HepG2 (cell line): ENCODE results near the gene PIEZO1. TPM values are rescaled to one million over a fixed set of nuclear protein-coding genes. Genes with fewer than 3 reads are reported as not detected.
A peak's percentile ranks its signal among the peaks of the same experiment; 100 is the strongest.

ENCODE experiments used
- ATRX ChIP-seq: sonication (generic); formaldehyde crosslinking; IDR thresholded peaks from 2 replicates; pipeline ENCODE4 v1.4.0; 2020; ENCODE audit warnings: missing genetic modification reagents, borderline replicate concordance
- CSRNP1 ChIP-seq: sonication (generic); formaldehyde crosslinking; IDR thresholded peaks from 2 replicates; pipeline ENCODE4 v1.8.1; 2023; ENCODE audit warnings: mild to moderate bottlenecking, missing genetic modification reagents
- E2F1 ChIP-seq: sonication (generic); formaldehyde crosslinking; IDR thresholded peaks from 2 replicates; pipeline ENCODE4 v1.5.0; 2020; ENCODE audit warnings: missing genetic modification reagents
- IKZF4 ChIP-seq: sonication (generic); formaldehyde crosslinking; IDR thresholded peaks from 2 replicates; pipeline ENCODE4 v1.5.1; 2020; ENCODE audit warnings: borderline replicate concordance, mild to moderate bottlenecking, low read depth, missing genetic modification reagents; ENCODE audit errors: not compliant biosample characterization
- IRF9 ChIP-seq: sonication (generic); formaldehyde crosslinking; IDR thresholded peaks from 2 replicates; pipeline ENCODE4 v1.8.0; 2022; ENCODE audit warnings: missing genetic modification reagents, mild to moderate bottlenecking, borderline replicate concordance
- KLF16 ChIP-seq, 2 experiments: sonication (generic) in 1 of 2; formaldehyde crosslinking in 1 of 2; IDR thresholded peaks; 2 replicates each; pipeline versions ENCODE4 v1.6.1 to v1.8.0; 2016 to 2023; ENCODE audit warnings: missing genetic modification reagents in 2 of 2, missing compliant biosample characterization in 1 of 2
- LCORL ChIP-seq, 2 experiments: fragments of 450-650 bp in 1 of 2; sonication (generic) in 1 of 2; formaldehyde crosslinking in 1 of 2; IDR thresholded peaks; 2 replicates each; pipeline versions ENCODE4 v1.5.0 to v1.6.1; 2017 to 2020; ENCODE audit warnings: antibody characterized with exemption in 1 of 2, missing genetic modification reagents in 1 of 2
- RAD21 ChIP-seq: fragments of 450-650 bp; formaldehyde crosslinking; IDR thresholded peaks from 2 replicates; pipeline ENCODE4 v1.5.0; 2020; ENCODE audit warnings: mild to moderate bottlenecking
- SNAI1 ChIP-seq: sonication (generic); formaldehyde crosslinking; IDR thresholded peaks from 2 replicates; pipeline ENCODE4 v1.5.0; 2020; ENCODE audit warnings: mild to moderate bottlenecking, missing genetic modification reagents, borderline replicate concordance
- STAG1 ChIP-seq: sonication (generic); formaldehyde crosslinking; IDR thresholded peaks from 2 replicates; pipeline ENCODE4 v1.4.0; 2020; ENCODE audit warnings: missing genetic modification reagents
- TBX2 ChIP-seq: sonication (generic); formaldehyde crosslinking; IDR thresholded peaks from 2 replicates; pipeline ENCODE4 v1.5.0; 2020; ENCODE audit warnings: missing genetic modification reagents, mild to moderate bottlenecking, borderline replicate concordance
- ZEB1 ChIP-seq: IDR thresholded peaks from 2 replicates; pipeline ENCODE4 v1.6.1; 2012; ENCODE audit warnings: mild to moderate bottlenecking, low read depth, inconsistent platforms; ENCODE audit not compliant: insufficient replicate concordance
- ZFP91 ChIP-seq: sonication (generic); formaldehyde crosslinking; IDR thresholded peaks from 2 replicates; pipeline ENCODE4 v1.9.0; 2022; ENCODE audit warnings: missing genetic modification reagents, mild to moderate bottlenecking, borderline replicate concordance
- ZMYM2 ChIP-seq: sonication (generic); formaldehyde crosslinking; IDR thresholded peaks from 2 replicates; pipeline ENCODE4 v1.8.0; 2022; ENCODE audit warnings: mild to moderate bottlenecking, missing genetic modification reagents
- ZNF672 ChIP-seq: sonication (generic); formaldehyde crosslinking; IDR thresholded peaks from 2 replicates; pipeline ENCODE4 v1.8.1; 2022; ENCODE audit warnings: missing genetic modification reagents
- ZNF780A ChIP-seq: sonication (generic); formaldehyde crosslinking; IDR thresholded peaks from 2 replicates; pipeline ENCODE4 v1.8.0; 2022; ENCODE audit warnings: mild to moderate bottlenecking, missing genetic modification reagents, moderate library complexity
- polyA plus RNA-seq, 8 experiments: library from polyadenylated mRNA; depleted of rRNA in 3 of 8; stranded (reverse) in 7 of 8; unstranded in 1 of 8; fragments of >200 nt; fragmentation: Illumina TruSeq in 4 of 8; extraction: Trizol in 4 of 8; gene quantifications; 2 replicates each; pipeline versions ENCODE4 v1.2.1 to v1.2.3, GENCODE V29; 2011 to 2016; ENCODE audit warnings: low read depth in 4 of 8, missing spikeins in 1 of 8, mixed read lengths in 1 of 8; ENCODE audit not compliant: insufficient read depth in 1 of 8
- total RNA-seq, 5 experiments: library from RNA; depleted of rRNA; stranded (reverse); fragments of >200 nt; fragmentation: Illumina TruSeq; extraction: Trizol; gene quantifications; 2 replicates each; pipeline ENCODE4 v1.2.3, GENCODE V29; 2016; ENCODE audit warnings: low read depth in 1 of 5
- TF ChIP-seq, protein P1 (sequence below): sonication (generic); formaldehyde crosslinking; IDR thresholded peaks from 2 replicates; pipeline ENCODE4 v1.8.1; 2023; ENCODE audit warnings: mild to moderate bottlenecking, inconsistent platforms, moderate library complexity, missing genetic modification reagents, borderline replicate concordance
- TF ChIP-seq, protein P2 (sequence below): sonication (generic); formaldehyde crosslinking; IDR thresholded peaks from 2 replicates; pipeline ENCODE4 v1.8.1; 2023; ENCODE audit warnings: mild to moderate bottlenecking, moderate library complexity, missing genetic modification reagents

PIEZO1 gene
- total and polyA plus RNA-seq, 2 of the 13 experiments (the other 11 are each of a cell fraction or from before 2014, with no cell fraction given): 67.9 to 85.0 TPM

DNA sequence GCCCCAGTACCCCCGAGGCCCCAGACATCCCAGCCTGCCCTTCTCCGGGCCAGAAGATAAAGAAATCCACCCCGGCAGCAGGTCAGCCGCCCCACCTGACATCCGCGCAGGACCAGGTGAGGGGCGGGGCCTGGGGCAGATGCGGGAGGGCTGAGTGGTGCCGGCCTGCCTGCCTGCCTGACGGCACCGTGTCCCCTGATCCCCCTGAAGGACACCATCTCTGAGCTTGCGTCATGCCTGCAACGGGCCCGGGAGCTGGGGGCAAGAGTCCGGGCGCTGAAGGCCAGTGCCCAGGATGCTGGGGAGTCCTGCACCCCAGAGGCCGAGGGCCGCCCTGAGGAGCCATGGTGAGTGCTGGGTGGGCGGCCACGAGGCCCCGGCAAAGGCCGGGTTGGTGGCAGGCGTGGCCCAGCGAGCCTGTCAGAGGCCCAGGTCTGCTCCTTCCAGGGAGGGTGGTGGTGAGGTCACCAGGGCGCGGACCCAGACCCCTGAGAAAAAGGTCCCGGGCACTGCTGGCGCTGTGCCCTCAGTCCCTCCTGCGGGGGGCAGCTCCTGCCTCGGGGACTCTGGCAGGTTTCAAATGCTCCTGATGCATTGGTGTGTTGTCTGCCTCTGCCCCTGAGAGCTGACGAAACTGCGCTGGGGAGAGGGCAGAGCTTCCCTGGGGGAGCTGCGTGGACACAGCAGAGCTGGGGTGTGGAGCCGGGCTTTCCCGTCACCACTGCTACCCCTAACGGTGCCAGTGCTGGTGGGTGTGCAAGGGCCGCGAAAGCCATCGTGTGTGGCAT is 19.7 kb upstream of the PIEZO1 start (continued):
- TF ChIP-seq IRF9 (CRISPR knock-in tag) (no peak), ZMYM2 (no peak), STAG1 (CRISPR knock-in tag) (peak; percentile 10; the same call in 1 of the 2 replicates), RAD21 (CRISPR knock-in tag) (peak; percentile 48), IKZF4 (CRISPR knock-in tag) (no peak), ZNF780A (CRISPR knock-in tag) (no peak), ZEB1 (peak; percentile 76), CSRNP1 (CRISPR knock-in tag) (no peak), LCORL (IDR thresholded peaks at IDR 0.05) (no peak), LCORL (CRISPR knock-in tag; IDR thresholded peaks at IDR 0.05) (0 out of 2 replicates have a peak, but pooled peaks have one; percentile 35), E2F1 (CRISPR knock-in tag) (0 out of 2 replicates have a peak, but pooled peaks have one; percentile 39), TBX2 (CRISPR knock-in tag) (peak; percentile 39; the same call in 1 of the 2 replicates), ZNF672 (CRISPR knock-in tag) (no peak), ATRX (CRISPR knock-in tag) (no peak), ZFP91 (peak; percentile 72; the same call in 1 of the 2 replicates), SNAI1 (CRISPR knock-in tag) (no peak; the same call in 1 of the 2 replicates), KLF16 (CRISPR knock-in tag; IDR thresholded peaks at IDR 0.05) (peak in 1 of 2 experiments; percentile 75; a peak in 2 of 4 replicates)
- TF ChIP-seq, protein P1, sequence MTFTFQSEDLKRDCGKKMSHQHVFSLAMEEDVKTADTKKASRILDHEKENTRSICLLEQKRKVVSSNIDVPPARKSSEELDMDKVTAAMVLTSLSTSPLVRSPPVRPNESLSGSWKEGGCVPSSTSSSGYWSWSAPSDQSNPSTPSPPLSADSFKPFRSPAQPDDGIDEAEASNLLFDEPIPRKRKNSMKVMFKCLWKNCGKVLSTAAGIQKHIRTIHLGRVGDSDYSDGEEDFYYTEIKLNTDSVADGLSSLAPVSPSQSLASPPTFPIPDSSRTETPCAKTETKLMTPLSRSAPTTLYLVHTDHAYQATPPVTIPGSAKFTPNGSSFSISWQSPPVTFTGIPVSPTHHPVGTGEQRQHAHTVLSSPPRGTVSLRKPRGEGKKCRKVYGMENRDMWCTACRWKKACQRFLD (CRISPR knock-in tag): no peak; the same call in 1 of the 2 replicates
- TF ChIP-seq, protein P2, sequence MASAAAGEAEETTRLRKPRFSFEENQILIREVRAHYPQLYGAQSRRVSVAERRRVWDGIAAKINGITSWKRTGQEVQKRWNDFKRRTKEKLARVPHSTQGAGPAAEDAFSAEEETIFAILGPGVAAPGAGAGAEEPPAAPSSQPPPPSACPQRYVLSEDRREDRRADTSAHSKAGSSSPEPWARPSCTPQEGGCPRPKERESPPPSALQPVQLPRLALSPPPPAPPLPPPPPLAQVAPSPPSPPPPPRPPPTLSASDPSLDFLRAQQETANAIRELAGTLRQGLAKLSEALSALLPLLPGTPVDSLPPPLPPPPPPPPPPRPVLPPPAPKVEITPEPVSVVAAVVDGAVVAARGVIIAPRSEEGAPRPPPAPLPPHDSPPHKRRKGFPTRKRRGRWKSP (CRISPR knock-in tag): no peak
